ENCODE results near the gene ACSF3.

The ACSF3 gene

GRCh38 chr16:89093602-89094251 is at the start of gene ACSF3:
TSS of gene ACSF3 (plus strand) at chr16:89093852. CDS start at chr16:89100682, 6,830 bp downstream.
- peak; percentile 57 to 73 for DNase-seq

DNA sequence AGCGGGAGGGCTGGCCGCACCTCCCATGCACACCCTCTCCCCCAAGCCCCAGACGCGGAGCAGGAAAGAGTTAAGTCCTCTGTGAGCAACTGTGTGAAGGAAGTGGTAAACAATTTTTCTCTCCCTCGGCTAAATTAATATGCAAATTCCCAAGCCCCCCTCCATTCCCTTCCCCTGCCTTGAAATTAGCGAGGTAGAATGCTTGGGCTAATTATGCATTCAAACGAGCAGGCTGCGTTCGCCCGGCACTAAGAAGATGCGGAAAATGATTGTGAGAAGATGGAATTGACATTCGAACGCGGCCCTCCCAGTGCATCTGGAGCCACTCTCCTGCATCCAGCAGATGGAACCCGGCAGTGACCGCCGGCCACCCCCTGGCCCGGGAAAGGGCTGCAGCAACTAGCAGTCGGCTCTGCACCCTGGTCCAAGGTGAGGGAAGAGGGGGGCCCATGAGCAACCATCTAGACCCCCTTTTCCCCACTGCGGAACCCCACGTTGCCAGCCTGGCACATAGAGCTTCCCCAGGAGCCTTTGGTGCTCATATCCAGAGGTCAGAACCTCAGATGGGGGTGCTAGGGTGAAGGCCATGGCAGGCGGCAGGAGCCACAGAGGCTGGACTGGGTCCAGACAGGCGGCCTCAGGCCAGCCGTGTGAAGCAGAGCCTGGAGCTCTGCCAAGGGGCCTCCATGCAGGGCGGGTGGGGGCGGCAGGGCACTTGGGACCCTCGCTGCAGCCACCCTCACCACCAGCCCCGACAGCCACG is 49.1 kb upstream of the ACSF3 start:
- DNase-seq = no peak

DNA sequence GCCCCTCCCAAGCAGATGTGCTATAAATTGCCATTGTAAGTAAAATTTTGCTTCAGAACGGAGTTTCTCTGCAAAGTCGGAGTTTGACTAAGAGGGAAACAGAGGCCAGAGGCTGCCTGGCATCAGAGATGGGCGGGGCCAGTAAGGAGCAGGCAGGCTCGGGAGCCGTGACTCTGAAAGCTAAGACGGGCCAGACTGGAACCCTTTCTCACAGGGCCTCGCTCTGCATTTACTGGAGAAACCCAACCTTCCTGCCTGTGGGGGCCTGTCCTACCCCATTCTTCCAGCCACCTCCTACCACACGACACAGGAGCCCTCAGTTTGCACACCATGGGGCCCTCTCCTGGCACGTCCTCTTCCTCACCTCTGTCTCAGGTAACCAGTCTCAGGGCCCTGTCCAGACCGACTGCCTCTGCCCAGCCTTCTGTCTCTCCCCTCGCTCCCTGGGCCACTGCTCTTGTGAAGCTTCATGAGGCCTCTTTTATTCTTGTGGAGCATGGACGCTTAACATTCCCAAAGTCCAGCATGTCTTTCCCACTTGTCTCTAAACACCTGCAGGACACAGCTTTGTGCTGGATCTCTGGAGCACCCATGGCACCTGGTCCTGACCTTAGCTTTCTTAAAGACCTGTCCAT is 48.4 kb upstream of the ACSF3 start:
- DNase-seq = no peak

GRCh38 chr16:89045881-89046280 is 47.8 kb upstream of the ACSF3 start:
- DNase-seq = no peak

DNA sequence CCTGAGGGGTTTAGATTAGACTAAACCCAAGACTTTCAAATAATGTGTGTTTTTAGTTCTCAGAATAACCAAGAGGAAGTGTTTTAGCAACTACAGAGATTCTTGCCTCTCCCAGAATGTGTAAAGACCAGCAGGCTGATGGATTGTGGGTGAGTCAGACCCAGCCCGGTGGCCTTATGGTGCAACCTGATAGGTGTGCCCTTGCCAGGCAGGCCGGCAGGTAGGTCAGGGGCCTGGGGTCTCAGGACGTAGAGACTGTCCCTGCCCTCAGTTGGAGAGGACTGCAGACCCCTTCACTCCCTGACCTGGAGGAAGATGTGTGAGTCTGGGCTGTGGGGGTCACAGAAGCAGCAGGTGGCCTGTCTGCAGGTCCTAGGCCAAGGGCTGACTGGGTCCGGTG is 47.2 kb upstream of the ACSF3 start:
- DNase-seq = no peak

- DNase-seq = no peak
Measured at GRCh38 chr16:89047331-89048089, 46.1 kb upstream of the ACSF3 start.

- DNase-seq = no peak
Measured at GRCh38 chr16:89048090-89048725, 45.4 kb upstream of the ACSF3 start.

DNA sequence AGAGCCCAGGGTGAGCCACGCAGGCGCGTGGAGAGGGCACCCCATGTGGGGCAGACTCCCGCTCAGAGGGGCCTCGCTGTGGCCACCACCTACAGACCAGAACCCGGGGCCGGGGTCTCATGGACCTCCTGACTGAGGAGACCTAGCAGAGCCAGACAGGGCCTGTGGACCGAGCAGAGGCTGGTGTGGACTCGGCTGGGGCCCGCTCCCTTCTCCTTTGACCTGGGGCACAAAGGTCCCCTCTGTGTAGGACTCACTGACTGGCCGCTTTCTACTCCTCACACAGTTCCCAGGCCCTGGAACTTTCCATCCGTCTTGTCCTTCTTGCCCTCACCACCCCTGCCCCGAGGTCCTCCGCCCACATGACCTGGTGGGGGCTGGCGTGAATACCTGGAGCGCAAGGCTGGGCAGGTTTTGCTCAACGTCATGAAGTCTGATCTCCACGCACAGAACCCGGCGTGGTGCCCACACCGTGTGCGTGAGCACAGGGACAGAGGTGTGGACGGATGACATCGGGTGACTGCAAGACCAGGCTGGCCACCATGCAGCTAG is 44.7 kb upstream of the ACSF3 start:
- no peak for DNase-seq

- DNase-seq = no peak
Measured at GRCh38 chr16:89049484-89050118, 44.1 kb upstream of the ACSF3 start.

DNA sequence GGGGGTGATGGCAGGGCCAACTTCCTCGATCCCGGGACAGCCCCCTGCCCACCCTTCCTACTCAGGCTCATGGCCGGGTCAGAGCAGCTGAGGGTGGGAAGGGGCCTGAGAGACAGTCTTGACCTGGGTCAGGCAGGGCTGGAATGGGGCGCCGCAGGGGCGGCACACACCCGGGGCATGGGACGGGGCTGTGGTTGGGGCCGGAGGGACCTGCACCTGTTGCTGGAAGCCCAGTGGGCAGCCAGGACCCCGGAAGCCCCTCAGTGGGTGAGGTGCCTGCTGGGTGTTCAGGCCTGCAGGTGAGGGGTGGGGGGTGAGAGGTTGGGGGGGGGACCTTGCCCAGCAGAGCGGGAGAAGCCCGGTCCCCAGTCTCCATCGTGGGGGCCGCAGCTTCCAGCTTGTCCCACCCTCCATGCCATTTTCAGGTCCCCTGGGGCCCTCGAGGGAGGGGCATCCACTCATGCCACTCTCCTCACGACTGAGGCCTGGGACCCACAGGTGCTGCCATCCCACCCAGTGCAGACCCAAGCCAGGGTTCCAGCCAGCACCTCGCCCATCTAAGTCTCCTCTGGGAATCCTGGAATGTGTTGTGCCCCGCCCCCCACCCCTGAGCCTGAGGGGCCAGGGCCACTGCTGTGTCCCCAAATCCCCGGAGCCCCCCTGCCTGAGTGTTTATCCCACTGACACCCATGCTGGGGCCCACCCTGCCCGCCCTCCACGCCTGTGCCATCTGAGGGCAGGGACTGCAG is 43.4 kb upstream of the ACSF3 start:
- DNase-seq = no peak

- DNase-seq = no peak
Measured at GRCh38 chr16:89050868-89051311, 42.8 kb upstream of the ACSF3 start.

GRCh38 chr16:89051521-89052166 is 42.0 kb upstream of the ACSF3 start:
- no peak for DNase-seq

- DNase-seq = no peak
Measured at GRCh38 chr16:89052191-89052889, 41.3 kb upstream of the ACSF3 start.

- DNase-seq = no peak
Measured at GRCh38 chr16:89052890-89053724, 40.5 kb upstream of the ACSF3 start.

DNA sequence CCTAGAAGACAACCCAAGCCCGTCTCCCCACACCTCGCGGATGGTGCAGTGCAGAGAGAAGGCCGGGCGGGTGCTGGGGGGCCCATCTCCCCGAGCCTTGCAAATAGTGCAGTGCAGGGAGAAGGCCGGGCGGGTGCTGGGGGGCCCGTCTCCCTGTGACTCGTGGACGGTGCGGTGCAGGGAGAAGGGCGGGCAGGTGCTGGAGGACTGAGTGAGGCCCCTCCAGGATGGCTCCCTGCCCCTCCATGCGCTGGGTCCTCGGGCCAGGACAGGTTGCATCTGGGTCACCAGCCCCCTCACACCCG is 40.0 kb upstream of the ACSF3 start:
- DNase-seq = no peak

DNA sequence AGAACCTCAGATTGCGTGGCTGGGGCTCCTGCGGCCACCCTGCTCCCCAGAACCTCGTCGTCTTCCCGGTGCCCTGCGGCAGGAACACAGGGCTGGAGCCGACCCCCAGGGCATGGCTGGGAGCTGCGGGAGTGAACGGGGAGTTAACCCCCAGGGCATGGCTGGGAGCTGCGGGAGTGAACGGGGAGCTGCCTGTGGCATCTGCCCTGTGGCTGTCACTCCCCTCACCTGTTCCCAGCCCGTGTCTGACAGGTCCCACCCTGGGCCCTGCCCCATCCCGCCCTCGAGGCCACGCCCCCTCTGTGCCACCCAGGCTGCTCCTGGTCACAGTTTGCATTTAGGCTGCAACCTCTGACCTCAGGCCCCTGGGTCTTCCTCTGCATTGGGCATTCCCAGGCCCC is 39.4 kb upstream of the ACSF3 start:
- no peak for DNase-seq

GRCh38 chr16:89054714-89055113 is 38.9 kb upstream of the ACSF3 start:
- DNase-seq = no peak

- DNase-seq = no peak
Measured at GRCh38 chr16:89055313-89055712, 38.3 kb upstream of the ACSF3 start.

- no peak for DNase-seq
Measured at GRCh38 chr16:89055894-89056555, 37.6 kb upstream of the ACSF3 start.

Data from stimulated activated CD4-positive, alpha-beta T cell treated with anti-CD3 and anti-CD28 coated beads, Interleukin-4, amount 100 ng/mL, for 4 hours (primary cell).